Subcutaneous adipose tissue (tissue), 4 donors: ENCODE results near the gene GATAD2A. TPM values are rescaled to one million over a fixed set of nuclear protein-coding genes. Genes with fewer than 3 reads are reported as not detected.

Experiments
- total RNA-seq, 4 donors: library from RNA; depleted of rRNA; stranded (reverse); fragments of >200 nt; gene quantifications; one replicate each; pipeline ENCODE4 v1.1.0, GENCODE V29; 2016
- TF ChIP-seq, protein P1 (sequence below): fragments of 450-650 bp; IDR thresholded peaks from one replicate; pipeline ENCODE4 v1.5.1; 2016; ENCODE audit warnings: low read depth, mild to moderate bottlenecking, control low read depth, antibody characterized with exemption, moderate library complexity

Gene GATAD2A
- total RNA-seq, 4 donors from 2014 or later: 24.0 to 32.0 (median 28.9) TPM

DNA sequence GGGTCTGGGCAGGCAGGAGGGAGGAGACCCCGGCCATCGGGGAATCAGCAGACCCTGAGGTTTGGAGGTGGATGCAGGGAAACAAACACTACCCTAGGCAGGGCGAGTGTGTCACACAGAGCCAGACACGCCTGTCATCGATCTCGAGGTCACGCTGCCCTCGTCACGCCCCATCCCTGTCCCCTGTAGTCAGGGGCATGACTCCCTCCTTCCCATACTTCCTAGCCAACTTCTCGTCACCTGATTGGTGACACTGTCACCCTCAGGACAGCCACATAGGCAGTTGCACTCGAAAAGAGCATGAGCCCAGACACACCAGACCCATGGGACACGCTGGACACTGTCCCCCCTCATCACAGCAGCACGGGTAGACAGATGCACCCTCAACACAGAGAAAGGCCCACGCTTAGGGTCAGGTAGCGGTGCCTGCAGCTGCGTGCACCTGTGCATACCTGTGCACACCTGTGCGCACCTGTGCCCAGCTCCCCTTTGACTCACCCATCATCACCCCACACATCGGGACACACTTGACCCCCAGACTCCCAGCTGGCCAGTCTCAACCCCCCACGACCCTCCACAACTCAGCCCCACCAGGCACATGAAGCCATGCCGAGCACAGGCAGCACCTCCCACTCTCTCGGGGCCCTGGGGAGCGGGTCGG, 144.5 kb downstream of the GATAD2A start:
- TF ChIP-seq, protein P1, sequence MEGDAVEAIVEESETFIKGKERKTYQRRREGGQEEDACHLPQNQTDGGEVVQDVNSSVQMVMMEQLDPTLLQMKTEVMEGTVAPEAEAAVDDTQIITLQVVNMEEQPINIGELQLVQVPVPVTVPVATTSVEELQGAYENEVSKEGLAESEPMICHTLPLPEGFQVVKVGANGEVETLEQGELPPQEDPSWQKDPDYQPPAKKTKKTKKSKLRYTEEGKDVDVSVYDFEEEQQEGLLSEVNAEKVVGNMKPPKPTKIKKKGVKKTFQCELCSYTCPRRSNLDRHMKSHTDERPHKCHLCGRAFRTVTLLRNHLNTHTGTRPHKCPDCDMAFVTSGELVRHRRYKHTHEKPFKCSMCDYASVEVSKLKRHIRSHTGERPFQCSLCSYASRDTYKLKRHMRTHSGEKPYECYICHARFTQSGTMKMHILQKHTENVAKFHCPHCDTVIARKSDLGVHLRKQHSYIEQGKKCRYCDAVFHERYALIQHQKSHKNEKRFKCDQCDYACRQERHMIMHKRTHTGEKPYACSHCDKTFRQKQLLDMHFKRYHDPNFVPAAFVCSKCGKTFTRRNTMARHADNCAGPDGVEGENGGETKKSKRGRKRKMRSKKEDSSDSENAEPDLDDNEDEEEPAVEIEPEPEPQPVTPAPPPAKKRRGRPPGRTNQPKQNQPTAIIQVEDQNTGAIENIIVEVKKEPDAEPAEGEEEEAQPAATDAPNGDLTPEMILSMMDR: no peak

DNA sequence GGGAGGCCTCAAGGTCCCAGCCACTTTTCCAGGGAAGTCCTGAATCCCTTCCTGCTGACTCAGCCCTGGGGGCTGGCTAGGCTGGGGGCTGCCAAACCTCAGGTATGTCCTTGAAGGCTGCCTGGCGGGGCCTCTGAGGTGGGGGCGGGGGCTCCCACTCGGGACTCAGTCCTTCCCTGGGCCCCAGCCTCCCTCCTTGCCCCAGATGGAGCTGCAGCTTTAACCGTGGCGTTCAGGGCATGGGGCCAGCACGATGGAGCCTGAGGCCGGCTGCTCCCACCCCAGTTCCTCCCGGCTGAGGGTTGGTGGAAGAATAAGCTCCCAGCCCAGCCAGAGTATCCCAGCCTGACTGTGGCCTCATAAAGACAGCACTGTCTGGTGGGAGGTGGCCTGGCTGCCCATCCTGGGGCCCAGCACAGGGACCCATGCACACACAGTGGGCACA, 145.0 kb downstream of the GATAD2A start:
- TF ChIP-seq, protein P1: no peak

DNA sequence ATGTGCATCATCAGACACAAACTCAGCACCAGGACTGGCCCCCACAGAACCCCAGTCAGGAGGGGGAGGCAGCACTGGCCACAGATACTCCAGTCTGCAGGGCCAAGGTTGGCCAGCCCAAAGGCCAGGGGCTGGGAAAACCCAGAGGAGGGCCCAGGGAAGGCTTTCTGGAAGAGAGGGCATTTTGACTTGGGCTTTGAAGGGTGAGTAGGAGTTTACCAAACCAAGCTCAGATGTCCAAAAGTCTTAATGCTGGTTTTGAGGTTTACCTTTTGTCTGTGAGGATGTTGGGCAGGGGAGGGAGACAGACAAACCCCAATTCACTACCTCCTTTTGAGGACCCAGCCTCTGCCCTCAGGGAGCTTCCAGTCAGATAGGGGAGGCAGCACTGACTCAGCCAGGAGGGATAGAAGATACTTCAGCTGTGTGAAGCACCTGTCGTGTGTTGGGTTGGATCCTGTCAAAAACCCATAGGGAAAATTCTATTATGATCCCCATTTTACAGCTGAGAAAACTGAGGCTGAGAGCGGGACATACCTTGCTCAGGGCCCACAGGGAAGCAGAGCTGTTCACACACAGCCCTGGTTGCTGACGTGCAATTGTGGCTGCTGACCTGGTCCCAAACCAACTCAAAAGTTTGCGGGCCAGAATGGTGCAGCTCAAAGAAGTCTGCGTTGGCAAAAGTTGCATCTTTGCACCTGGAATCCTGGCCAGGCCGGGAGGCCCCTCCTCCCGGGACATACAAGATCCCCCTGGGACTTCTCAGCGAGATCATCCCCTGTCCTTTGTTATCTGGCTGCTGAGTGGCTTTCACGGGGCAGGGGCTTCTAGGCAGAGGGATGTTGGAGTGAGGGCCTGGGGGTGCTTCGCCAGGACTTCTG, 145.7 kb downstream of the GATAD2A start:
- TF ChIP-seq, protein P1: no peak

DNA sequence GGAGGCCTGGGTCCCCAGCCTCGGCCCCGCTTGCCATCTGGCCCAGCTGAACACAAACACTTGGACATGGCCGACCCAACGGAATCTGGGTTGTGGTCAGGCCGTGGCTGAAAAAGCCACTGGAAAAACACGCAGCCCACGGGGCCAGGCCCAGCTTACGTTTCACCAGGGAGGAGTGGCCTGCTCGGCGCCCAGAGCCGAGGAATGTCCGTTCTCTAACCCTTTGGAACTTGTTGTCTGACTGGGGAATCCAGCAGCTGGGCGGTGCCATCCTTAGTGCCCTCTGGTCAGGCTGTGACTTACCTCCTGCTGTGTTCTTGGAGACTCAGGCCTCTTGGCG, 146.3 kb downstream of the GATAD2A start:
- TF ChIP-seq, protein P1: no peak

DNA sequence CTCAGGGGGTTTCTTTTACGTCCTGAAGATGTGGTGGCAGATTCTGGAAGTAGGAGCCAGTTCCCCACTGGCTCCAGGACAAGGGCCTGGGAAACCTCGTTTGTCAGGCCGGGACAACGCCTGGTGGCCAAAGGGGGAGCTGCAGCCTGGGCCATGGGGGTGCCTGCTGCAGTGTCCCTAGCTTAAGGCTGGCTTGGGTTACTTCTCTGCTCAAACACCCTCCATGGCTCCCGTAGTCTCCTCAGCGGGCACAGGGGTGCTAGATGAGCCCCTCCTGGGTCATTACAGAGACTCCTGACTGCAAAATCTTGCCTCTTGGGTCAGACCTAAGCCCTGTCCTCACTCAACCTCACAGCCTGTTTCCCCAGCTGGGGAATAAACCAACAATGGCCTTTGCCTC, 147.3 kb downstream of the GATAD2A start:
- TF ChIP-seq, protein P1: no peak

DNA sequence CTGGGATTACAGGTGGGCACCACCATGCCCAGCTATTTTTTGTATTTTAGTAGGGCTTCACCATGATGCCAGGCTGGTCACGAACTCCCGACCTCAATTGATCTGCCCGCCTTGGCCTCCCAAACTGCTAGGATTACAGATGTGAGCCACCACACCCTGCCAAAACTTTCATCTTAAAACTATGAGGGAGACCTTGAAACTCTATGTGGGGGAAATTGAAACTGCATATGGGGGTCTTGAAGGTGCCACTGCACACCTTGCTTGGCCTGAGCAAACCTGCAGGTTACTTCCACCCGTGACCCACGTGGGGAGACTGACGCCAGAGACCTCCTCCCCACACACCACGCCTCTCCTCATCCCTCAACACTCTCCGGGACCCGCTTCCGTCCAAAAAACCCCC, 148.2 kb downstream of the GATAD2A start:
- TF ChIP-seq, protein P1: no peak
